Measurements from ENCODE around the gene IRF3. TPM values are rescaled to one million over a fixed set of nuclear protein-coding genes. Genes with fewer than 3 reads are reported as not detected.
"Not testable (repeated sequence)": the region's sequence is repeated elsewhere in the genome, so short reads cannot be mapped to it uniquely, and the experiment has no call there.

IRF3 gene
- total RNA-seq, 1 experiment from 2014 or later: 36.5 TPM

DNA sequence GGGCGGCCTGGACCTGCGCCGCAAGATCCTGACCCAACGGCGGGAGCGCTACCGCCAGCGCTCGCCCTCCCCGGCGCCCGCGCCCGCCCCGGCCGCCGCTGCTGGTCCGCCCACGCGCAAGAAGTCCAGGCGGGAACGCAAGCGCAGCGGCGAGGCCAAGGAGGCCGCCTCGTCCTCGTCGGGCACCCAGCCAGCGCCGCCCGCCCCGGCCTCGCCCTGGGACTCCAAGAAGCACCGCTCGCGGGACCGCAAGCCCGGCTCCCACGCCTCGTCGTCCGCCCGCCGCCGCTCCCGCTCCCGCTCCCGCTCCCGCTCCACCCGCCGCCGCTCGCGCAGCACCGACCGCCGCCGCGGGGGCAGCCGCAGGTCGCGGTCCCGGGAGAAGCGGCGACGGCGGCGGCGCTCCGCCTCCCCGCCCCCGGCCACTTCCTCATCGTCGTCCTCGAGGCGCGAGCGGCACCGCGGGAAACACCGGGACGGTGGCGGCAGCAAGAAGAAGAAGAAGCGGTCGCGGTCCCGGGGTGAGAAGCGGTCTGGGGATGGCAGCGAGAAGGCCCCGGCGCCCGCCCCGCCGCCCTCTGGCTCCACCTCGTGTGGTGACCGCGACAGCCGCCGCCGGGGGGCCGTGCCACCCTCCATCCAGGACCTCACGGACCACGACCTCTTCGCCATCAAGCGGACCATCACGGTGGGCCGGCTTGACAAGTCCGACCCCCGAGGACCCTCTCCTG is 13.7 kb downstream of the IRF3 start:
- DNase-seq (ENCODE audit: extremely low read depth, low read depth): no peak

DNA sequence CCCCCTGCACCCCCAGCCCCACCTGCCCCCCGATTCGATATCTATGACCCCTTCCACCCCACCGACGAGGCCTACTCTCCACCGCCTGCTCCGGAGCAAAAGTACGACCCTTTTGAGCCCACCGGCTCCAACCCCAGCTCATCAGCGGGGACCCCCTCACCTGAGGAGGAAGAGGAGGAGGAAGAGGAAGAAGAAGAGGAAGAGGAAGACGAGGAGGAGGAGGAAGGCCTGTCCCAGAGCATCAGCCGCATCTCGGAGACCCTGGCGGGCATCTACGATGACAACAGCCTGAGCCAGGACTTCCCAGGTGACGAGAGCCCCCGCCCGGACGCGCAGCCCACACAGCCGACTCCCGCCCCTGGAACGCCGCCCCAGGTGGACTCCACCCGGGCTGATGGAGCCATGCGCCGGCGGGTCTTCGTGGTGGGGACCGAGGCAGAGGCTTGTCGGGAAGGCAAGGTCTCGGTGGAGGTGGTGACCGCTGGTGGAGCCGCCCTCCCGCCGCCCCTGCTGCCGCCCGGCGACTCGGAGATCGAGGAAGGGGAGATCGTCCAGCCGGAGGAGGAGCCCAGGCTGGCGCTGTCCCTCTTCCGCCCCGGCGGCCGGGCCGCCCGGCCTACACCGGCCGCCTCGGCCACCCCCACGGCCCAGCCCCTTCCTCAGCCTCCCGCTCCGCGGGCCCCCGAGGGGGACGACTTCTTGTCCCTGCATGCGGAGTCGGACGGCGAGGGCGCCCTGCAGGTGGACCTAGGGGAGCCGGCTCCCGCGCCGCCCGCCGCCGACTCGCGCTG is 14.4 kb downstream of the IRF3 start:
- DNase-seq (ENCODE audit: extremely low read depth, low read depth): no peak

DNA sequence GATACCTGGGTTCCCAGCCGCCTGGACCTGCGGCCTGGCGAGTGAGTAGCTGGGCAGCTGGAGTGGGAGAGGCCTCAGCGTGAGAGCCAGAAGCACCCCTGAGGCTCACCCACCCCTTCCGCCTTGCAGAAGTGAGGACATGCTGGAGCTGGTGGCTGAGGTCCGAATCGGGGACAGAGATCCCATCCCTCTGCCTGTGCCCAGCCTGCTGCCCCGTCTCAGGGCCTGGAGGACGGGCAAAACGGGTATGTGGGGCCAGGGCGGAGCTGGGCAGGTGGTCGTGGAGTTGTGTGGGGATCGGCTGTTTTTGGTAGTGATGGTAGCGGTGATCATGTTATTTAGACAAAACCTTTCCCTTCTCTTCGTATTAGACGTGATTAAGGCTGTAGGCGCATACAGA is 19.1 kb downstream of the IRF3 start:
- no peak for DNase-seq (ENCODE audit: extremely low read depth, low read depth)

DNA sequence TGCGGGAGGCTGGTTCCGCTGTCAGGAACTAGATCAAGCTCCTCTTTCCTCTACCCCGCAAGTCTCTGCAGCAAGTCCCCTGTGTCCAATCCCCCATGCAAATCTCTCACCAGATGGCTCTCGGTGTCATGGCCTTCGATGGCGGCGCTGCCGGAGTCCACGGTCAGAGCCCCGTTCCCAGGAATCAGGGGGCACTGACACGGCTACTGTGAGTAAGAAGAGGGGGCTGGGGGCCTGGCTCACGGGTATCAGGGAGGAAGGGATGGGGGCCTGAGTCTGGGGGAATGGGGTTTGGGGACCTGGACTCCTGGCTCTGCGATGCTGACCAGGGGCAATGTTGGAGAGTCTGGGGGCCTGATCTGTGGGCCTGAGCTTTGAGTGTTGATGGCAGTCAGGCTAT is 19.7 kb downstream of the IRF3 start:
- DNase-seq (ENCODE audit: extremely low read depth, low read depth): no peak

DNA sequence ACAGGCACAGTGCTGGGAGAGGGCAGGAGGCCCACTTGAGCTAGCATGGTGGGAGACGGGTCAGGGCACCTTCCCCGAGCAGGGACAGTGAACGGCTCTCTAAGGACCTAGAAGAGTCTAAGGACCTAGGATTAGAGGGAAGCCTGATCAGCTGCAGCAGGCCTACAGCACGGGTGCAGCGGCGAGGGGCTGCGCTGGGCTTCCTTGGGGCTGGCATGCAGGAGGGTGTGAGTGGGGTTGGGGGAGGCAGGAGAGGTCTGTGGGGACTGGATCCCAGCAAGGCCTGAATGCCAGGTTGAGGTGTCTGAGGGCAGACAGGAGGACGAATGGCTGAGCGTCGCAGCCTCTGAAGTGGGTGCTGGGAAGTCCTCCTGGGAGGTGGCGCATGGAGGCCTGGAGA is 20.1 kb downstream of the IRF3 start:
- no peak for DNase-seq (ENCODE audit: extremely low read depth, low read depth)

DNA sequence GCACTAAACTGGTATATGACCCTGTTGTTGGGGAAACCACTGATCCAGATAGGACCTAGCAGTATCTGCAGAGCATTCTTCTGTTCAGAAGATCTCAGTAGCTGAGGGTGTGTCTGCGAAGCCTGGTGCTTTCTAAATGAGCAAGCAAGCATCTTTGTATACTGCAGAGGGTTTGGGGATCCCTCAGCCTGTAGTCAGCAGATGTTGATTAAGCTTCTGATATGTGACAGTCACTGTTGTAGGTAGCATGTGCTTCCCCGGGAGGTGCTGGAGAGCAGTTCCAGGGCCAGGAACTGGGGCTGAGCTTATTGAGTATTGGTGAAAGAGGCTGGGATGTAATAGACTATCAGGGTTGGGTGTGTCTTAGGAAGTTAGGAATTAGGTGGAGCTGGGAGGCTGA is 22.2 kb downstream of the IRF3 start:
- DNase-seq (ENCODE audit: extremely low read depth, low read depth): no peak

DNA sequence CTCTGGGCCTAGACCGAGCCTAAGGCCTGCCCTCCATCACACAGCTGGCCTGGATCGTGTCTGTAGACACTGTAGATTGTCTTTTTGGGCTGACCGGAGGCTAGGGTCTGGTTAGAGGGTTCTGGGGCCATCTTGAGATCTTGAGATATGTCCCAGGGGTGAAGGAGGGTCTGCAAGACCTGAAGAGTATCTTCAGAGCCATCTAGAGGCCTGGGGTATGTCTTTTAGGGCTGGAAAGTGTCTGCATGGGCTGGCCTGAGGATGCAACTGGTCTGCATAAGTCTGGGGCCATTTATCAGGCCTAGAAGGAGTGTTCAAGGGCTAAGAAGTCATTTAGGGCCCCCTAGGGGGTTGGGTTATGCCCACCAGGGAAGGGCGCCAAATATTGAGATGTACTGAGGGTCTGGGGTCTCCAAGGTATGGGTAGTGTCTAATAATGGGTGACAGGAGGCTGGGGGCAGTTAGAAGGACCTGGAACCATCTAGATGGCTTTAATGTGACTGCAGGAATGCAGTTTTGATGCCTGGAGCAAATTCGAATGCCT is 23.1 kb downstream of the IRF3 start:
- DNase-seq (ENCODE audit: extremely low read depth, low read depth): no peak

DNA sequence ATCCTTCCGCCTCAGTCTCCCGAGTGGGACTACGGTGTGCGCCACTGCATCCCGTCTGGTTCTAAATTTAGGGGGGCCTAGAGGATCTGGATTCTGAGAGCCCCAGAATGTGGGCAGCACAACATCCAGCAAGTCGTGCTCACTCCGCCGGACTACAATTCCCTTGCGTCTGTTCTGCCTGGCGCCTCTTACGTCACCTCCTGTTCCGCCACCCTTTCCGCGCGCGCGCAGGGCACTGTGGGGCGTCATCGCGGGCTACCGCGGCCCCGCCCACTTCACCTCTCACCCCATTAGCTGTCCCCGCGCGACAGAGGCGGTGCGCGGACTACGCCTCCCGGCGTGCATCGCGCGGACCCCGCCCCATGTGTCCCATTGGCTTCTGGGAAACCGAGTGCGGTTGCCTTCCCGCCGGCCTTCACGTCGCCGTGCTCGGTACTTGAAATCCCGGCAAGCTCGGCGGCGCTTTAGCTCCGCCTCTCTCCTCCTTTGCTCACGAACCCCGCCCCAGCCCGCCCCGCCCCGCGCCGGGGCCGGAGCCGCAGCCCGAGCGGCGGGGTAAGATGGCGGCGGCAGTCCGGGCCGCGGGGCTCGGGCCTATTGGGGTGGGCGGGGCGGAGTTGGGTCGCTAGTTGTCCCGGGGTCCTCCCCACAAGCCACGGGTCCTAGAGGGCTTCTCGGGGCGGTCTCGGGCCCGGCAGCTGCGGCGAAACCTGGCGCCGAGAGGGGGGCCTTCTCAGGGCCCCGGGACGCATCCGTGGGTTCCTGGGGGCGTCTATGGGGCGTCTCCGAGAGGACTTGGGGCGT is 23.8 kb downstream of the IRF3 start, which contains the start of gene SCAF1:
Gene SCAF1, plus strand, starts transcription at position 522 of the 804 bp plus-strand sequence. CDS start 2,818 bp downstream, outside the sequence.
- peak; percentile 97 for DNase-seq (ENCODE audit: extremely low read depth, low read depth)

DNA sequence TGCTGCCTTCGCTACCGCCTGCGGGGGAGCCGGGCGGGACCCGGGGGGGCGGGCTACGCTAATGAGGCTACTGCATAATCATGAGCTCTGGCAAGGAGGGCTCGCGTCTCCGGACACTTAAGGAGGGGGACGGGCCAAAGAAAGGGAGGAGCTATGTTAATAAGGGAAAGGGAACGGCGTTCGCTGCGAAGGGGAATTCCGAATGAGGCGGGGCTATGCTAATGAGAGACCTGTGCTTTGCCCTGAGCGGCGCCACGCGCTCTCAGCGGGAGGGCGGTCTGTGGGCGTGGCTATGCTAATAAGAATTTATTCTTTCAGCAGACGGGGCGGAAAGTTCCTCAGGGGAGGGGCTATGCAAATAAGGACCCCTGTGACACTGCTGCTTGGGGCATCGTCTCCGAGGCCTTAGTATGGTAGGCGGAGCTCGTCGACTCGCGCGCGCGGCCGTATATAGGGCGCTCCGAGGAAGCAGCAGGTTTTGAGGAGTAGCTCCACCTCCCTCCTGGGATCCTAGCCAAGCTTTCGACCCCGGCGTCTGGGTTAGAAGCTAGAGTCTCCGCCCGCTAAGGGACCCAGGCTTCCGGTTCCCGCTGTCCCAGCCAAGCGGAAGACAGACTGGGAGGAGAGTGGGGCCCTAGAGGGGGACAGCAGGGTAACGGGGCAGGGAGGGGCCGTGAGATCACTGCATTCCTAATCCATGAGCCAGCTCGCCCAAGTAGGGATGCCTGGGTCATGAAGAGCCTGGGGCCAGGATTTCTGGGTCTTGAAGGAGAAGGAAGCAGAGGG is 25.4 kb downstream of the IRF3 start, which contains the start of gene RRAS:
Gene RRAS, minus strand, starts transcription at position 31 of the 786 bp plus-strand sequence. CDS start 45 bp downstream, outside the sequence.
- peak; percentile 98 for DNase-seq (ENCODE audit: extremely low read depth, low read depth)

DNA sequence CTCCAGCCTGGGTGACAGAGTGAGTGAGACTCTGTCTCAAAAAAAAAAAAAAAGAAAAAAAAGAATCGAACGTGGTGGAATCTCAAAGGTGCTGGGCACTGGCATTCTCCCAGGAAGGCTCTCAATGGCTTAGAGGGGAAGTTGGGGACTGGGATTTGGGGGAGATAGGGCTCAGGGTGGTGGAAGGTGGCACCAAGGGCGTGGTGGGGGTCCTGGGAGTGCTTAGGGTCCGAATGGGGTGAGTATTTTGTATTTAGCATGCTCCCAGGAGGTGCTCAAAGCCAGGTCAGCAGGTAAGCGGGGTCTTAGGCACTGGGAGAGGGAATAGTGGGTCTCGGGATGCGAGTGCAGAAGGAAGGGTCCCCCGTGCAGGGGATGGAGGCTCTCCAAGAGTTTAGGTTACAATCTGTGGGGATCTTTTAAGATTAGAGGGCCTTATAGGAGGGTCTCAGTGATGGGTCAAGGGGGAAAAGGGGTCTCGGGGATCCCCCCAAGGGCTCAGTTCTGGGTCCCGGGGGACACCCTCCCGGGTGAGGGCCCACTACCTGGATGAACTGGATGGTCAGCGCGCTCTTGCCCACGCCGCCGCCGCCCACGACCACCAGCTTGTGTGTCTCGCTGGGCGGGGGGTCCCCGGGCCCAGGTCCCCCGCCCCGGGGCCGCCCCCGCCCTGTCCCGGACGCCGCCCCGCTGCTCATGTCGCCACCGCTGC is 26.1 kb downstream of the IRF3 start:
- no peak for DNase-seq (ENCODE audit: extremely low read depth, low read depth)

DNA sequence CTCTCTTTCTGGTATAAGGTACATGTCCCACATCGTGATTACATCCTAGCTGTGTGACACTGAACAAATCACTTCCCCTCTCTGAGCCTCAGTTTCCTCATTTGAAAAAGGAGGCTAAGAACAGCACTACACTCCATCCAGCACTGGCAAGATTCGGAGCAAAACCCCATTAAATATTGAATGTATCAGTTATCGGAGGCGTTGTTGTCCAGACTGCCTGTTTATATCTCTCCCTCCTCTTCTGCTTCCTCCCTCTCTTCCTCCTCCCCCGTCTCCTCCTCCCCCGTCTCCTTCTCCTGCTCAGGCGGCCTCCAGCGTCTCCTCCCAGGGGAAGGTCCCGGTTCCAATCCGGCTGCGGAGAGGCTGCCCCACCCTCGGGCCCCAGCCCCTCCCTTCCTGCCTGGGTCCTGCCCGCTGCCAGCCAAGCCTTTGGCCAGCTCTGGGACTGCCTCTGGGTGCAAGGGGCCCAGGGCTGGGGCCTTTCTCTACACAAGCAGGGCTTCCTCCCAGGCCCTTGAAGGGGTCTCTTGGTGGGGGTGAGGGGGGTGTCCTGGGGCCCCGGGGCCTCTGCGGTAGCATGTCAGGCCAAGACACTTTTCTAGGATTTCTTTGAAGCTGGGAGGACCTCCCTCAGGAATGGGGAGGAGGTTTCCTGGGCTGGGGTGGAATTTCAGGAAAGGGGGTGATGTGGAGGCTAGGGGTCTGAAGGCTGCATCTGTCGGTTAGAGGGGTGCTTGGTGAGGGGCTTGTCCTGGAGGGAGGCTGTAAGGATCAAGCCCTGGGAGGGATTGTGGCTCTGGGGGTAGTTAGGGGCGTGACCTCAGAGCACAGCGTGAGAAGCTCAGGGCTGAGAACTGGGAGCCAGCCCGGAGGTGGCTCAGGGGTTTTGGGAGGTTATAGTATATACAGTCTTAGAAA is 27.6 kb downstream of the IRF3 start:
- peak; percentile 77 for DNase-seq (ENCODE audit: extremely low read depth, low read depth)

DNA sequence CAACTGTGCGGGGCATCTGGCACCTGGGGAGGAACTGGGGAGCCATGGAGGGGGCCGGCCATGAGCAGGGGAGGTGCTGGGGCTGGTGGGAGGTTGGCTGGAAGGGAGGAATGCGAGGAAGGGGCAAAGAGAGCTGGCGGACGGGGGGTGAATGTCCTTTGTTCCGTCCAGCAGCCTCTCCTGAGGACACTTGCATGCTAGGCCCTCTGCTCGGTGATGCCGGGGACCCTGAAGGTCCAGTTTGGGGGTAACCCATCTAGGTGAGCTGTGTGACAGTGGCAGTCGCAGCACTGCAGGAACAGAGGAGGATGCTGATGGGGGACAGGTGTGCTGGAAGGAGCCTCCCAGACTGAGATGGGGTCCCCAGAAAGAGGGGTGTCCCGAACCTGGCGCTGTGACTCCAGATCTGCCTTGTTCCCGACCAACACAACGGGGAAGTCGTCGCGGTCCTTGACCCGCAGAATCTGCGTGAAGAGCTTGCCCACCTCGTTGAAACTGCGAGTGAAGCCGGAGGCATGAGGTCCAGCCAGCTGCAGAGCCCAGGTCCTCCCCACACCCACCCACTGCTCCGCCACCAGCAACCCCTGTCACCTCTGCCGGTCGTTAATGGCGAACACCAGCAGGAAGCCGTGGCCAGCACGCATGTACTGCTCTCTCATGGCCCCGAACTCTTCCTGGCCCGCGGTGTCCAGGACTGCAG is 29.3 kb downstream of the IRF3 start:
- no peak for DNase-seq (ENCODE audit: extremely low read depth, low read depth)

DNA sequence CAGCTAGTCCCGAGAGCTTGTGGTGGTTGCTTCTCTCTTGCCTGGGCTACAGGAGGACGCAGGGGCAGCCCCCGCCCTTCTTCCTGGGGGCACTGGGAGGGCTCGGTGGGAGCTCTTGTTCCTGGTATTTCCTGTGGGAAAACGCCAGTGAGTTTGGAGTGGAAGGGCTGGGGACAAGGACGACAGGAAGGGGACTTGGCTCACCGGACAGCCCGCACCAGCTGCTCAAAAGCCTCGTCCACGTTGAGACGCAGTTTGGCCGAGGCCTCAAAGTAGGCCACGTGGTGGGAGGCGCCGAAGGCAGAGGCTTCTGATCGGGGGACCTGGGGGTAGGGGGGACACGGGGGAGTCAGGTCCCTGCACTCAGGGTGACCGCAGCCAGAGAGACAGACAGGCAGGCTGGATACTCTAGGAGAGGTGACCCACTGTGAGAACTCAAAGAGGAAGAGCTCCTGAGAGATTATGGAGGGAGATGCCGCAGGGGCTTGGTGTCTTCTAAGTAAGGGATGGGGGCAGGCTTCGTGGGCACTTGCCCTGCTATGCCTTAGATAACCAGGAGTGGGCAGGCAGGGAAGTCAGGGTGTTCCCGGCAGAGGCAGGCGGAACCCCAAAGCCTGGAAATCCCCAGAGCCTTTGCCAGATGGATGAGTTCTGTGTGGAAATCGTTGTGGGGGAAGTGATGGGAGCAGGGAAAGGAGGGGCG is 30.0 kb downstream of the IRF3 start:
- no peak for DNase-seq (ENCODE audit: extremely low read depth, low read depth)

DNA sequence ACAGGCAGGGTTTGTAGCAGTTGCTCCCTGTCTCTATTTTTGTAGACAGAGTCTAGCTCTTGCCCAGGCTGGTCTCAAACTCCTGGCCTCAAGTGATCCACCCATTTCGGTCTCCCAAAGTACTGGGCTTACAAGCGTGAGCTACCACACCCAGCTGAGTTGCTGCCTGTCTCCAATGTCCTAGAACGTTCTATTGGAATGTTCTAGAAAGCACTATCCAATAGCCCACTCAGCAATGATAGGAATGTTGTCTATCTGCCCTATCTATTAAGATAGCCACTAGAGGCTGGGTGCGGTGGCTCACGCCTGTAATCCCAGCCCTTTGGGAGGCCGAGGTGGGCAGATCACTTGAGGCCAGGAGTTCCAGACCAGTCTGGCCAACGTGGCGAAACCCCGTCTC is 32.4 kb downstream of the IRF3 start:
- not testable (repeated sequence) for DNase-seq (ENCODE audit: extremely low read depth, low read depth)

DNA sequence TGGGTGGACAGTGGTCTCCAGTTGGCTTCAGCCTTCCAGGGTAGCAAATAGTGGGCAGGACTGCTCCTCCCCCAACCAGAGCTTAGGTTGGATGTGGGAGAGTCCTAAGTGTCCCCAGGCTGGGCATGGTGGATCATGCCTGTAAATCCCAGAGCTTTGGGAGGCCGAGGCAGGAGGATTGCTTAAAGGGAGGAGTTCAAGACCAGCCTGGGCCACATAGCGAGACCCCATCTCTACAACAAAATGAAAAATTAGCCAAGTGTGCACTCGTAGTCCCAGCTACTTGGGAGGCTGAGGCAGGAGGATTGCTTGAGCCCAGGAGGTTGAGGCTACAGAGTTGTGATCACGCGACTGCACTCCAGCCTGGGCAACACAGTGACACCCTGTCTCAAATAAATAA is 33.1 kb downstream of the IRF3 start:
- DNase-seq (ENCODE audit: extremely low read depth, low read depth): no peak

DNA sequence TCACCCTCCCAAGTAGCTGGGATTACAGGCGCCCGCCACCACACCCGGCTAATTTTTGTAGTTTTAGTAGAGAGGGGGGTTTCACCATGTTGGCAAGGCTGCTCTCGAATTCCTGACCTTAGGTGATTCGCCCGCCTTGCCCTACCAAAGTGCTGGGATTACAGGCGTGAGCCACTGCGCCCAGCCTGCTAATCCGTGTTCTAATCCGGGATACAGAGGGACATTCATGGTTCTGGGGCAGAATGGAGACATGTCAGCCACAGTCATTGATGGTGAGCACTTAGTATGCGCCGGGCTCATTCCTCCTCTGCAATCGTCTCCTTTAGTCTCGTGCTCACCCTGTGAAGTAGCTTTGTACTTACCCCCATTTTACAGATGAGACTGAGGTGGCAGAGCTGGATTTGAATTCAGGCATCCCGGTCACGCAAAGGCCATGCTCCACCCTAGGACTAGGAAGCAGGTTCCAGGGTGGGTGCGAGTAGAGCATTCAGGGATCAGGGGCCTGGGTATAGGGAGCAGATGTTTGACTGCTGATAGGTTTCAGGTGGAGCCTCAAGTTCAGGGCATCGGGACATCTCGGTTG is 34.0 kb downstream of the IRF3 start:
- no peak for DNase-seq (ENCODE audit: extremely low read depth, low read depth)
